Astrocyte (in vitro differentiated cells and primary cell): ENCODE data around the gene ZNF526. TPM values are rescaled to one million over a fixed set of nuclear protein-coding genes. Genes with fewer than 3 reads are reported as not detected.

ENCODE experiments used
- DNase-seq: peaks from one replicate; pipeline ENCODE4 v3.0.0-alpha.2; 2010; ENCODE audit warnings: low read depth
- FAIRE-seq: peaks from 2 replicates; lab custom pipeline; 2011; peaks lifted over from hg19 to GRCh38; lab: Jason Lieb, UNC
- H2AFZ ChIP-seq: 2 replicates; pipeline ENCODE4 v1.6.0; 2012; ENCODE audit warnings: low read depth, low read length, inconsistent platforms
- H3K27ac ChIP-seq: 2 replicates; pipeline ENCODE4 v1.5.1; 2011; ENCODE audit warnings: low read depth, low read length, inconsistent platforms
- H3K27me3 ChIP-seq: 2 replicates; pipeline ENCODE4 v1.6.0; 2011; ENCODE audit warnings: low read length, inconsistent platforms; ENCODE audit not compliant: insufficient read depth
- H3K36me3 ChIP-seq: 2 replicates; pipeline ENCODE4 v1.5.1; 2011; ENCODE audit warnings: low read length, inconsistent platforms; ENCODE audit not compliant: insufficient read depth
- H3K4me1 ChIP-seq: 2 replicates; pipeline ENCODE4 v1.5.1; 2011; ENCODE audit warnings: low read length, inconsistent platforms; ENCODE audit not compliant: insufficient read depth
- H3K4me2 ChIP-seq: 2 replicates; pipeline ENCODE4 v1.6.0; 2012; ENCODE audit warnings: low read length, inconsistent platforms
- H3K4me3 ChIP-seq: 2 replicates; pipeline ENCODE4 v1.5.1; 2011; ENCODE audit warnings: low read depth, mild to moderate bottlenecking, low read length, inconsistent platforms; ENCODE audit not compliant: insufficient read depth
- H3K79me2 ChIP-seq: 2 replicates; pipeline ENCODE4 v1.6.0; 2012; ENCODE audit warnings: mild to moderate bottlenecking, low read length, inconsistent platforms; ENCODE audit not compliant: insufficient read depth
- H3K9ac ChIP-seq: 2 replicates; pipeline ENCODE4 v1.6.0; 2012; ENCODE audit warnings: mild to moderate bottlenecking, low read length, inconsistent platforms
- H3K9me3 ChIP-seq: 2 replicates; pipeline ENCODE4 v1.5.1; 2012; ENCODE audit warnings: low read depth, mild to moderate bottlenecking, low read length, inconsistent platforms; ENCODE audit not compliant: insufficient read depth
- H4K20me1 ChIP-seq: 2 replicates; pipeline ENCODE4 v1.6.0; 2012; ENCODE audit warnings: low read length, inconsistent platforms; ENCODE audit not compliant: insufficient read depth
- H3K27ac Mint-ChIP-seq: one replicate; pipeline ENCODE4 v1.8.0; 2021; ENCODE audit warnings: mild to moderate bottlenecking, mixed read lengths; ENCODE audit not compliant: unreplicated experiment
- H3K27me3 Mint-ChIP-seq: one replicate; pipeline ENCODE4 v1.8.0; 2021; ENCODE audit warnings: low read depth, mixed read lengths; ENCODE audit not compliant: unreplicated experiment
- H3K36me3 Mint-ChIP-seq: one replicate; pipeline ENCODE4 v1.8.0; 2021; ENCODE audit warnings: low read depth, mixed read lengths; ENCODE audit not compliant: unreplicated experiment
- H3K4me1 Mint-ChIP-seq: one replicate; pipeline ENCODE4 v1.8.0; 2021; ENCODE audit warnings: low read depth, mixed read lengths; ENCODE audit not compliant: unreplicated experiment
- H3K4me3 Mint-ChIP-seq: one replicate; pipeline ENCODE4 v1.8.0; 2021; ENCODE audit warnings: mild to moderate bottlenecking, moderate library complexity, mixed read lengths; ENCODE audit not compliant: unreplicated experiment
- H3K9me3 Mint-ChIP-seq: one replicate; pipeline ENCODE4 v1.8.0; 2021; ENCODE audit warnings: mild to moderate bottlenecking, mixed read lengths; ENCODE audit not compliant: unreplicated experiment
- EZH2 ChIP-seq: IDR thresholded peaks from 2 replicates; pipeline ENCODE4 v1.6.1; 2012; ENCODE audit warnings: mild to moderate bottlenecking, low read length, inconsistent platforms; ENCODE audit not compliant: insufficient read depth
- total RNA-seq: library from RNA; stranded (reverse); gene quantifications from 2 replicates; pipeline ENCODE4 v1.2.1, GENCODE V29; 2021
- TF ChIP-seq, protein P1 (sequence below): IDR thresholded peaks from 2 replicates; pipeline ENCODE4 v1.5.1; 2011; ENCODE audit warnings: low read depth, mild to moderate bottlenecking, inconsistent platforms, low read length, moderate library complexity; ENCODE audit not compliant: insufficient read depth

ZNF526 gene
- total RNA-seq, 1 donor from 2014 or later: 20.2 TPM

DNA sequence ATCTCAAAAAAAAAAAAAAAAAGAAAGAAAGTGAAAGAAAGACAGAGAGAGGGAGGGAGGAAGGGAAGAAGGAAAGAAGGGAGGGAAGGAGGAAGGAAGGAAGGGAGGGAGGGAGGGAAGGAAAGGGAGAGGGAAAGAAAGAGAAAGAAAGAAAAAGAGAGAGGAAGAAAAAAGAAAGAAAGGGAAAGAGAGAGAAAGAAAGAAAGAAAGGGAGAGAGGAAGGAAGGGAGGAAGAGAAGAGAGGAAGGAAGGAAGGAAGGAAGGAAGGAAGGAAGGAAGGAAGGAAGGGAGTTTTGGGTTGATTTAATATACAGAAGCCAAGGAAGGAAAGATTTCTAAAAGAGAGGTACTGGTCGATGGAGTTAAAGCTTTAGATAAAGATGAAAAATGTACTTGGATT lies 31.4 kb upstream of the ZNF526 start:
- Mint-ChIP-seq H3K4me3 (no peak overlapping the region), H3K9me3 (peaks cover 4% of the 10 kb centered on the region), H3K4me1 (peaks cover 15% of the 10 kb centered on the region), H3K27me3 (peaks cover 23% of the 10 kb centered on the region), H3K36me3 (peaks cover 4% of the 10 kb centered on the region), H3K27ac (no peak overlapping the region)
- no peak overlapping the region for H3K9ac ChIP-seq
- no peaks in the 10 kb centered on the region for H4K20me1 ChIP-seq
- peaks cover 2% of the 10 kb centered on the region for H3K9me3 ChIP-seq
- H3K4me3 ChIP-seq: no peak overlapping the region
- no peak overlapping the region for H3K27ac ChIP-seq
- no peaks in the 10 kb centered on the region for H3K27me3 ChIP-seq
- FAIRE-seq (no peak), DNase-seq (no peak)
- H3K79me2 ChIP-seq: no peaks in the 10 kb centered on the region
- no peak overlapping the region for H3K4me2 ChIP-seq
- H2AFZ ChIP-seq: no peak overlapping the region
- peaks cover 7% of the 10 kb centered on the region for H3K4me1 ChIP-seq
- TF ChIP-seq, protein P1, sequence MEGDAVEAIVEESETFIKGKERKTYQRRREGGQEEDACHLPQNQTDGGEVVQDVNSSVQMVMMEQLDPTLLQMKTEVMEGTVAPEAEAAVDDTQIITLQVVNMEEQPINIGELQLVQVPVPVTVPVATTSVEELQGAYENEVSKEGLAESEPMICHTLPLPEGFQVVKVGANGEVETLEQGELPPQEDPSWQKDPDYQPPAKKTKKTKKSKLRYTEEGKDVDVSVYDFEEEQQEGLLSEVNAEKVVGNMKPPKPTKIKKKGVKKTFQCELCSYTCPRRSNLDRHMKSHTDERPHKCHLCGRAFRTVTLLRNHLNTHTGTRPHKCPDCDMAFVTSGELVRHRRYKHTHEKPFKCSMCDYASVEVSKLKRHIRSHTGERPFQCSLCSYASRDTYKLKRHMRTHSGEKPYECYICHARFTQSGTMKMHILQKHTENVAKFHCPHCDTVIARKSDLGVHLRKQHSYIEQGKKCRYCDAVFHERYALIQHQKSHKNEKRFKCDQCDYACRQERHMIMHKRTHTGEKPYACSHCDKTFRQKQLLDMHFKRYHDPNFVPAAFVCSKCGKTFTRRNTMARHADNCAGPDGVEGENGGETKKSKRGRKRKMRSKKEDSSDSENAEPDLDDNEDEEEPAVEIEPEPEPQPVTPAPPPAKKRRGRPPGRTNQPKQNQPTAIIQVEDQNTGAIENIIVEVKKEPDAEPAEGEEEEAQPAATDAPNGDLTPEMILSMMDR: no peak
- TF ChIP-seq EZH2: no peak
- H3K36me3 ChIP-seq: no peaks in the 10 kb centered on the region

DNA sequence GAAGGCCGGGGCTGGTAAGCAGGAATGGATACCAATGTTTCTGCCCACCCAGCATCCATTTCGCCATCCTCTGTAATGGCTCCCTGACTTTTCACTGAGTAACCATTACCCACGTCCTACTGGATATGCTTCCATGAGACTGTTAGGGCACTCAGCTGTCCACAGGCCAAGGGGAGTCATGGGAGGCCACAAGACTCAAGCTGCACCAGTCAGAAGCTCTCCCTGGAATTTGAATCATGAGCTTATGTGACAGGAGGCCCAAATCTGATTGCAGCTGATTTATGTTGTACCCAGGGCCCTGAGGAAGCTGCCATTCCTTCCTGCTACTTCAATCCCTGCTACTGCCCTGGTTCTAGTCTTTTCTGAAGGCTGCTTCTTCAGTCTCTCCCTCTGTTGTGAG lies 31.0 kb upstream of the ZNF526 start:
- Mint-ChIP-seq H3K36me3 (peaks cover 4% of the 10 kb centered on the region), H3K4me3 (no peak overlapping the region), H3K27me3 (peaks cover 23% of the 10 kb centered on the region), H3K9me3 (peaks cover 6% of the 10 kb centered on the region), H3K27ac (no peak overlapping the region), H3K4me1 (peaks cover 14% of the 10 kb centered on the region)
- Histone ChIP-seq H3K9me3 (peaks cover 2% of the 10 kb centered on the region), H3K4me3 (no peak overlapping the region), H3K27me3 (no peaks in the 10 kb centered on the region), H2AFZ (no peak overlapping the region), H3K4me2 (no peak overlapping the region), H3K4me1 (peaks cover 7% of the 10 kb centered on the region), H3K79me2 (no peaks in the 10 kb centered on the region), H3K27ac (no peak overlapping the region), H4K20me1 (no peaks in the 10 kb centered on the region), H3K9ac (no peak overlapping the region), H3K36me3 (no peaks in the 10 kb centered on the region)
- DNase-seq (no peak), FAIRE-seq (no peak)
- TF ChIP-seq EZH2: no peak
- TF ChIP-seq, protein P1: no peak

DNA sequence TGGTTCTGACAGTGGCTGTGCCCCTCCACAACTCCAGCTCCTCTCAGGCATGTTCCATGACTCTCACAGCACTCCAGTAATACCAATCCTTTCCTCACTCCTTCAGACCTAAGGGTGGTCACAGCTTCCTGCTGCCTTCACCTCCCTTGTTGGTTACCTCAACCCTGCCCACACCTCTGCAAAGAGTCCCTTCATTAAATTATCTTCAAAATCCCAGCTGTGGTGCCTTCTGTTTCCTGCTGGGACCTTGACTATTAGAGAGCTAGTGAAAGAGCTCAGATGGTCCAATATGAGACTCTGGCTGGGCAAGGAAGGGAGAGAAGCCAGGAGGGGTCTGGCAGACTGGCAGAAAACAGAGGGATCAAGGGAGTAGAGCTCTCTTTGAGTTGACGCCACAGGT lies 28.8 kb upstream of the ZNF526 start:
- Histone ChIP-seq H3K36me3 (no peaks in the 10 kb centered on the region), H3K4me1 (no peaks in the 10 kb centered on the region), H3K79me2 (no peaks in the 10 kb centered on the region), H3K9ac (no peak overlapping the region), H3K27me3 (no peaks in the 10 kb centered on the region), H4K20me1 (no peaks in the 10 kb centered on the region), H3K4me2 (no peak overlapping the region), H3K9me3 (peaks cover 2% of the 10 kb centered on the region), H3K27ac (no peak overlapping the region), H2AFZ (no peak overlapping the region), H3K4me3 (no peak overlapping the region)
- DNase-seq (no peak), FAIRE-seq (no peak)
- H3K9me3 Mint-ChIP-seq: peaks cover 8% of the 10 kb centered on the region
- H3K27me3 Mint-ChIP-seq: peaks cover 23% of the 10 kb centered on the region
- H3K36me3 Mint-ChIP-seq: peaks cover 8% of the 10 kb centered on the region
- no peaks in the 10 kb centered on the region for H3K4me1 Mint-ChIP-seq
- TF ChIP-seq EZH2: no peak
- TF ChIP-seq, protein P1: no peak
- peak overlapping the region; percentile 50 for H3K27ac Mint-ChIP-seq
- no peak overlapping the region for H3K4me3 Mint-ChIP-seq
